Measurements from ENCODE around the gene CLDN1. TPM values are rescaled to one million over a fixed set of nuclear protein-coding genes. Genes with fewer than 3 reads are reported as not detected.

The CLDN1 gene
- total and polyA plus RNA-seq, 2 donors (not counting 1 experiment from before 2014, with no cell fraction given), result not detected

- Mint-ChIP-seq H3K27ac (no peak overlapping the region), H3K27me3 (no peaks in the 10 kb centered on the region), H3K4me3 (no peak overlapping the region), H3K4me1 (no peaks in the 10 kb centered on the region), H3K9me3 (ENCODE audit: insufficient read depth) (peaks cover 2% of the 10 kb centered on the region)
- ChIA-PET POLR2A (no interaction called here), CTCF (no interaction called here)
- no peak overlapping the region for H3K27ac ChIP-seq (ENCODE audit: low read length in 2 of 2)
- H3K9me3 ChIP-seq (ENCODE audit: control extremely low read depth in 1 of 3, control insufficient read depth in 2 of 3, insufficient read depth in 1 of 3, low read length in 2 of 3), result no peaks in the 10 kb centered on the region
- no peaks in the 10 kb centered on the region for H3K36me3 ChIP-seq (replicated peaks in 1 of 2; ENCODE audit: control extremely low read depth in 1 of 2, control insufficient read depth in 1 of 2, extremely low read depth in 1 of 2, insufficient read depth in 2 of 2, low read length in 1 of 2)
- no peaks in the 10 kb centered on the region for H3K4me1 ChIP-seq (ENCODE audit: control insufficient read depth in 2 of 2, insufficient read depth in 2 of 2, low read length in 2 of 2)
- intact Hi-C loops (cut with micrococcal nuclease), result no loop called here
- no peak overlapping the region for H2AFZ ChIP-seq (ENCODE audit: insufficient read depth, low read depth, low read length, poor library complexity, severe bottlenecking)
- no peaks in the 10 kb centered on the region for H3K27me3 ChIP-seq (replicated peaks in 1 of 4; ENCODE audit: control extremely low read depth in 1 of 4, control insufficient read depth in 3 of 4, insufficient read depth in 4 of 4, low read length in 3 of 4)
- H3K9ac ChIP-seq (ENCODE audit: low read length), result no peak overlapping the region
- no peaks in the 10 kb centered on the region for H4K20me1 ChIP-seq (ENCODE audit: control insufficient read depth, insufficient read depth, low read length, poor library complexity, severe bottlenecking)
- no peak overlapping the region for H3K4me3 ChIP-seq (ENCODE audit: control extremely low read depth in 1 of 5, extremely low read depth in 1 of 5, insufficient read depth in 1 of 5, low read depth in 2 of 5, low read length in 4 of 5)
- H3K4me2 ChIP-seq (replicated peaks; ENCODE audit: low read depth, low read length, poor library complexity, severe bottlenecking), result no peak overlapping the region
- no peaks in the 10 kb centered on the region for H3K79me2 ChIP-seq (ENCODE audit: control insufficient read depth, insufficient read depth, low read length)
- DNase-seq (no peak), ATAC-seq (ENCODE audit: low read depth) (no peak)
- TF ChIP-seq CTCF (IDR thresholded peaks at IDR 0.05), result no peak
- no CpG with 5 or more reads among the region's 3 CpGs for WGBS (ENCODE audit: insufficient coverage)
Measured at GRCh38 chr3:190265796-190266195, 56.5 kb downstream of the CLDN1 start.

GRCh38 chr3:190265126-190265525 is 57.1 kb downstream of the CLDN1 start:
- Histone ChIP-seq H3K9me3 (ENCODE audit: control extremely low read depth in 1 of 3, control insufficient read depth in 2 of 3, insufficient read depth in 1 of 3, low read length in 2 of 3) (no peaks in the 10 kb centered on the region), H3K36me3 (replicated peaks in 1 of 2; ENCODE audit: control extremely low read depth in 1 of 2, control insufficient read depth in 1 of 2, extremely low read depth in 1 of 2, insufficient read depth in 2 of 2, low read length in 1 of 2) (no peaks in the 10 kb centered on the region), H3K4me2 (replicated peaks; ENCODE audit: low read depth, low read length, poor library complexity, severe bottlenecking) (no peak overlapping the region), H4K20me1 (ENCODE audit: control insufficient read depth, insufficient read depth, low read length, poor library complexity, severe bottlenecking) (no peaks in the 10 kb centered on the region), H3K4me3 (ENCODE audit: control extremely low read depth in 1 of 5, extremely low read depth in 1 of 5, insufficient read depth in 1 of 5, low read depth in 2 of 5, low read length in 4 of 5) (no peak overlapping the region), H3K9ac (ENCODE audit: low read length) (no peak overlapping the region), H3K79me2 (ENCODE audit: control insufficient read depth, insufficient read depth, low read length) (no peaks in the 10 kb centered on the region), H3K4me1 (ENCODE audit: control insufficient read depth in 2 of 2, insufficient read depth in 2 of 2, low read length in 2 of 2) (no peaks in the 10 kb centered on the region), H3K27me3 (replicated peaks in 1 of 4; ENCODE audit: control extremely low read depth in 1 of 4, control insufficient read depth in 3 of 4, insufficient read depth in 4 of 4, low read length in 3 of 4) (no peaks in the 10 kb centered on the region), H2AFZ (ENCODE audit: insufficient read depth, low read depth, low read length, poor library complexity, severe bottlenecking) (no peak overlapping the region), H3K27ac (ENCODE audit: low read length in 2 of 2) (no peak overlapping the region)
- no peak overlapping the region for H3K27ac Mint-ChIP-seq
- no peaks in the 10 kb centered on the region for H3K4me1 Mint-ChIP-seq
- no CpG with 5 or more reads among the region's 1 CpG for WGBS (ENCODE audit: insufficient coverage)
- TF ChIP-seq EZH2 (IDR thresholded peaks at IDR 0.05; ENCODE audit: borderline replicate concordance, insufficient read depth, low read depth, low read length, poor library complexity, severe bottlenecking) (no peak), CTCF (IDR thresholded peaks at IDR 0.05) (no peak)
- intact Hi-C loops (cut with micrococcal nuclease), result no loop called here
- ChIA-PET POLR2A (no interaction called here), CTCF (no interaction called here)
- peaks cover 2% of the 10 kb centered on the region for H3K9me3 Mint-ChIP-seq (ENCODE audit: insufficient read depth)
- no peak overlapping the region for H3K4me3 Mint-ChIP-seq
- DNase-seq, result no peak
- no peaks in the 10 kb centered on the region for H3K27me3 Mint-ChIP-seq
- no peak for ATAC-seq (ENCODE audit: low read depth)
